Measurements from ENCODE around the gene PRF1.

PRF1 gene

GRCh38 chr10:70560511-70560941 lies 42.0 kb downstream of the PRF1 start:
- DNase-seq (ENCODE audit: low read depth): no peak

DNA sequence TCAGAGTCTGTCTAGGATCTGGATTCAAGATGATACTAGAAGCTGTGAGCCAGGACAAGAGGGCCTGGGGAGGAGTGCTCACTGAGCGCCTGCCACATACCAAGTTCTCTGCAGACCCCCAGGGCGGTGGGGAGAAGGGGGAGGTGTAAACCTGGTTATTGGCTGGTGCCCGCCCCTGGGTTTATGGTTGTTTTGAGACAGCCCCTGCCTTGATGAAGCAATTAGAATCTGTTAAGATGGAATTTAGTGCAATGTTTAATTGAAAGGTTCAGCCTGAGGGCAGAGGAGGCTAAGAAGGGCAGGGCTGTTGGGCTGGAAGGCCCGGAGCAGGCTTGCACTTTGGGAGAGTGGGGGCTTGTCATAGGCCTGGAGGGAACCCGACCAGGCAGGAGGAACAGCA lies 42.7 kb downstream of the PRF1 start:
- no peak for DNase-seq (ENCODE audit: low read depth)

DNA sequence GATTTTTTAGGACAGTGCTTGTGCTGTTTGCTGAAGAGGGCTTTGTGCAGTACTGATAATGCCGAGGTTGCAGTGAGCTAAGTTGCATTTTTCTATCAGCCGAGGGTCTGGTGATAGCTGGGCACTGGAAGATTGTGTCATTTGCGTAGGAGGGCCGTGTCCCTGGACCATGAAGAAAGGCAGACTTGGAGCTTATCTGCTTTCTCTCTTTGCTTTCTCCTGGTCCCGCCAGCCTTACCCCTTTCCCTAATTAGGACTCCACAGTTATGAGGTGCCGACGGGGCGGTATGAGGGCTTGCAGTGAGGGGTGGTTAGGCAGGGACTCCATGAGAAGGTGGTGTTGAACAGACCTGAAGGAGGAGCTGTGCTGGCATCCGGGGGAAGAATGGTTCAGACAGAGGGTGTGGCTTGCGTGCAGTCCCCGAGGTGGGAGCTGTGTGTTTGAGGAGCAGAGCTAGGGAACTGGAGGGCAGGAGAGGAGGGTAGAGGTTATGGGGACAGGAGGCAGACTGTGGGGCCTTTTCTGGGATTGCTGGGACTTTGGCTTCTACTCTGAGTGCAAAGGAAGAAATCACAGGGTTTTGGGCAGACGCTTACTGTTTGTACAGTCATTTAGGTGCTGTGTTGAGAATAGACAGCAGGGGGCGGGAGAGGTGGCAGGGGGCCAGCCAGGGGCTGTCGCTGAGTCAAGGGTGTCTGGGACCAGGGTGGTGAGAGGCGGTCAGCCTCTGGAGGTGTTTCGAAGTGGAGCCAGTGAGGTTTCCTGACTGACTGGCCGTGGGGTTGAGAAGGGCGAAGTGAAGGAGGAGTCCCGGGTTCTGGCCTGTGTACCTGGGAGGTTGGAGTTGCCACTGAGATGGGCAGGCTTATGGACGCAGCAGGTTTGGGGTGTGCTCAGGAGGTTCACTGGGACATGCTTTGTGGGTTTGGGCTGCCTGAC lies 43.4 kb downstream of the PRF1 start:
- DNase-seq (ENCODE audit: low read depth): no peak

DNA sequence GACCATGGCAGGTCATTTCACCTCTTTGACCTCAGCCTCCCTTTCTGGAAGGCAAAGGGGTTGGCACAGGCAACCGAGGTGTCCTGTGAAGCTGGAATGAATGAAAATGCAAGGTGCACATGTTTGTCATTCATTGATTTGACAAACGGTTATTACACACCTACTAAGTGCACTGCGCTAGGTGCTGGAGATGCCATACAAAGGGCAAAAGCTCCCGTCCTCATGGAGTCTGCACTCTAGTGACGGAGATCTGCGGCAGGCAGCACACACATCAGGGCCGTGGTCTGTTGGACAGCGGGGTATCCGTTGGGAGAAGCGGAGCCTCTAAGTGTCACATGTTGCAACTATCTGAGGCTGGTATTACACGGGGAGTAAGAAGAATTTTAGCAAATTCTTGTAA lies 44.2 kb downstream of the PRF1 start:
- DNase-seq (ENCODE audit: low read depth): no peak

DNA sequence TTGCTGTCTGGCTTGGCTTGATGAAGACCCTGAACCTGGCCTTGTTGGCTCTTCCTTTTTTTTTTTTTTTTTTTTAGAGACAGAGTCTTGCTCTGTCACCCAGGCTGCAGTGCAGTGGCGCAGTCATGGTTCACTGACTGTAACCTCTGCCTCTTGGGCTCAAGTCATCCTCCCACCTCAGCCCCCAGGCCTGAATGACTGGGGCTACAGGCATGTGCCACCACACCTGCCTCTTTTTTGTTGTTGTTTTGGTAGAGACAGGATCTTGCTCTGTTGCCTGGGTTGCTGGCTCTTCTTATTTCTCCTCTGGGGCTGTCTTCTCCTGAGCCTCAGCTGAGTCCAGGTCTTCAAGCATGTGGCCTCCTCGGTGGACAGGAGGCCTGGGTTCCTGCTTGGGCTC lies 44.7 kb downstream of the PRF1 start:
- DNase-seq (ENCODE audit: low read depth): no peak

DNA sequence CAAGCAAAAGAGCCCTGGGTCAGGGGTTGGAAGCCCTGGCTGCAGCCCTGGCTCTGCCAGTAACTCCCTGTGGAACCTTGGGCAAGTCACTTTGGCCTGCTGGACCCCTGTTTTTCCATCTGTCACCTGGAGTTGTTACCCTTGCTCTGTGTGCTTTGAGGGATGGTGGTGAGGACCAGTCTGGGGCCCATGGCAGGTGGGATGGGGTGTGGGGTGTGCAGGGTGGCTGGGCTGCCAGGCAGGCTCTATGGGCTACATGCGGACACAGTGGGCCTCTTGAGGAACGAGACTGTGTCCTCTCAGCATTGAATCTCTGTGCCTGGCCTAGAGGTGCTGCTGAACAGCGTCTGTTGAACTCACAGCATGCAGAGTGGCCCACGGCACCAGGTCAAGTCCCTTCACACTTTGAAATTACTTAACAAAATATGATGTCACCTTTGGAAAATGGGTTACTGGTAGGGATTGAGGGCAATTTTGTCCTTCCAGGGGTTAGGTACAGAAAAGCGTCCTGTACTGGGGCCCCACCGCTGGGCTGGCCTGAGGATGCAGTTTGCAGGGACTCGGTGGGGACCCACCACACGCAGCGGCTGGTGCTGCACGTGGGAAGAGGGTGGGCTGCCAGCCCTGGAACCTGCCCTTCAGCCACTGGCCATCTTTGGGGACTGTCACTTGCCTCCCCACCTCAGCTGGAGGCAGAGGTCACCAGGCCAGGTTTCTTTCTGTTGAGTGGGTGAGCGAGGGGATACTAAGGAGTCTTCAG lies 45.3 kb downstream of the PRF1 start:
- DNase-seq (ENCODE audit: low read depth): no peak

DNA sequence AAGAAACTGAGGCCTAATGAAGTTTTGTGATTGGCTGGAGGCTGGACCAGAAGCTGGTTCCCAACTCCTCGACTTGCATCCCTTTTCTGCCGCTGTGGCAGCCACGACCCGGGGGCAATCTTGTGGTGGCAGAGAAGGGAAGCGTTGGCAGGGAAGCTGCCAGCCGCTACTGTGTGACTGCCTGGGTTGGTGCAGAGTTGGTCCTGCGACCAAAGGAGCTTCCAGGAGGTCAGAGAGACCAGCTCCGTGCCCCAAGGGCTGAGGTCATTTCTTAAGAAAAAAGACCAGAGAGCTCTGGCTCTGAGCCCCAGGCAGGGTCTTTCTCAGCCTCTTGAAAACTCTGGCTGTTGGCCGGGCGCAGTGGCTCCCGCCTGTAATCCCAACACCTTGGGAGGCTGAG lies 47.2 kb downstream of the PRF1 start:
- no peak for DNase-seq (ENCODE audit: low read depth)

DNA sequence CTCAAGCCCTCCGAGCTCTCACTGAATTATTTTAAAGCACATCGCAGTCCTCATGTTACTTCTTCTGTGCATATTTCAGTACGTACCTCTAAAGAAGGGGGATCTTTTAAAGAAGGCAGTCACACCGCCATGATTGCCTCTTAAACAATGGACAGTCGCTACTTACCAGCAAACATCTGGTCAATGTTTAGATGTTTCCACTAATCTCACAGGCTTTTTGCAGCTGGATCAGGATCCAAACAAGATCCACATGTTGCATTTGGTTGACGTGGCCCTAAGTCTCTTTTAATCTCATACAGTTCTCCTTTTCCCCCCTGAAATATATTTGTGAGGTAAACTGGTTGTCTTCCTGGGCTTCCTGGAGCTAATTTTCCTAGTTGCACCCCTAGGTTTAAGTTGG lies 50.0 kb downstream of the PRF1 start:
- no peak for DNase-seq (ENCODE audit: low read depth)

GRCh38 chr10:70551971-70552422 lies 50.5 kb downstream of the PRF1 start:
- DNase-seq (ENCODE audit: low read depth): peak; percentile 87

DNA sequence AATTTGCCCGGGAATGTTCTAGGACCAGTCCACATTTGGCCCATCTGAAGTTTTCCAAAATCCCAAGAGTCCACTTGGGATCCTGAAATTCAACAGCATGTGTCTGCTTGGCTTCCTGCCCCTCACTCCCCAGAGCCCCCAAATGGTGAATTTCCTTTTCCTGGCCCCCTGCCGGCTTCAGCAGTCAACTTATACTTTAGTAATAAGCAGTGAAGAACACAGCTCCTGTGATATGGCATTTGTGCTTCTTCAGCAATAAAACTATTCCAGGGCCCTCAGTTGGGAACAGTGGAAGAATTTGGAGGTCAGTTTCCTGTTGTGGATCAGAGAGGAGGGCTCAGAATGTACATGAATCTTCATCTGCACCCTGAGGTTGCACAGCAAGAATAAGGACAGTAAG lies 51.1 kb downstream of the PRF1 start:
- no peak for DNase-seq (ENCODE audit: low read depth)

- no peak for DNase-seq (ENCODE audit: low read depth)
Measured at GRCh38 chr10:70550459-70550858, 52.1 kb downstream of the PRF1 start.

GRCh38 chr10:70549962-70550458 lies 52.5 kb downstream of the PRF1 start:
- no peak for DNase-seq (ENCODE audit: low read depth)

GRCh38 chr10:70549351-70549961 lies 53.1 kb downstream of the PRF1 start:
- no peak for DNase-seq (ENCODE audit: low read depth)

All from GM04504 (cell line).